Measurements from ENCODE around the gene MEGF8. TPM values are rescaled to one million over a fixed set of nuclear protein-coding genes. Genes with fewer than 3 reads are reported as not detected.

Gene MEGF8, protein sequence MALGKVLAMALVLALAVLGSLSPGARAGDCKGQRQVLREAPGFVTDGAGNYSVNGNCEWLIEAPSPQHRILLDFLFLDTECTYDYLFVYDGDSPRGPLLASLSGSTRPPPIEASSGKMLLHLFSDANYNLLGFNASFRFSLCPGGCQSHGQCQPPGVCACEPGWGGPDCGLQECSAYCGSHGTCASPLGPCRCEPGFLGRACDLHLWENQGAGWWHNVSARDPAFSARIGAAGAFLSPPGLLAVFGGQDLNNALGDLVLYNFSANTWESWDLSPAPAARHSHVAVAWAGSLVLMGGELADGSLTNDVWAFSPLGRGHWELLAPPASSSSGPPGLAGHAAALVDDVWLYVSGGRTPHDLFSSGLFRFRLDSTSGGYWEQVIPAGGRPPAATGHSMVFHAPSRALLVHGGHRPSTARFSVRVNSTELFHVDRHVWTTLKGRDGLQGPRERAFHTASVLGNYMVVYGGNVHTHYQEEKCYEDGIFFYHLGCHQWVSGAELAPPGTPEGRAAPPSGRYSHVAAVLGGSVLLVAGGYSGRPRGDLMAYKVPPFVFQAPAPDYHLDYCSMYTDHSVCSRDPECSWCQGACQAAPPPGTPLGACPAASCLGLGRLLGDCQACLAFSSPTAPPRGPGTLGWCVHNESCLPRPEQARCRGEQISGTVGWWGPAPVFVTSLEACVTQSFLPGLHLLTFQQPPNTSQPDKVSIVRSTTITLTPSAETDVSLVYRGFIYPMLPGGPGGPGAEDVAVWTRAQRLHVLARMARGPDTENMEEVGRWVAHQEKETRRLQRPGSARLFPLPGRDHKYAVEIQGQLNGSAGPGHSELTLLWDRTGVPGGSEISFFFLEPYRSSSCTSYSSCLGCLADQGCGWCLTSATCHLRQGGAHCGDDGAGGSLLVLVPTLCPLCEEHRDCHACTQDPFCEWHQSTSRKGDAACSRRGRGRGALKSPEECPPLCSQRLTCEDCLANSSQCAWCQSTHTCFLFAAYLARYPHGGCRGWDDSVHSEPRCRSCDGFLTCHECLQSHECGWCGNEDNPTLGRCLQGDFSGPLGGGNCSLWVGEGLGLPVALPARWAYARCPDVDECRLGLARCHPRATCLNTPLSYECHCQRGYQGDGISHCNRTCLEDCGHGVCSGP (N-terminal part only)
- total RNA-seq, result 10 to 100 TPM in 3 of 4 donors, 1 to 10 TPM in 1; 6.4 to 11.1 (median 10.3) TPM

DNA sequence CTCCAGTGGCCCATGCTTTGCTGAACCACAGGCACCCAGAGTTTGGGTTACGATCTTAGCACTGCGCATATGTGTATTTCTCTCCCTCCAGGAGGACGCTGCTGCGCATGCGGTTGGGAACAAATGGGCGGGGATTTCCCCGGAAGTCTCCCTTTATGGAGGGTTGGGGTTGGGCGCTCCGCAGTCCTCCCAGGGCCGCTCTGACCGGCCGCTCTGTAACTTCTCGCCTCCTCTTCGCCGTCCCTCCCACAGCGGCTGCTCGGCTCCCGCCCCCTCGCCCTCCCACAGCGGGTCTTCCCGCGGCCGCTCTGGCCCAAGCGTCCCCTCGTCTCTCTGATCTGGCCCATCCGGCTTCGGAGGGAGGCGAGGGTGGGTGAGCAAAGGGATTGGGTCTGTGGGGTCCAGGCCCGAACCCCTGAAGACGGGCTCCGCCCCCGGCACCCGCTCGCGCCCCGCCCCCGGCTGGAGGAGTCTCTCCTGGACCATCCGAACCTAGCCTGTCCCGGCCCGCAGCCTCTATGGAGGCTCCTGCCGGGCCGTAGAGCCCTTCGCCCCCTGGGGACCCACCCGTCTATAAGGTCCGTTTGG is at the start of gene MEGF8:
Gene MEGF8 (plus strand): TSS at position 328 of the 588 bp plus-strand sequence. CDS start 609 bp downstream, outside the sequence.
- peak; percentile 85 for DNase-seq
- H3K4me3 ChIP-seq, result peak within 1 kb of the TSS; percentile 61 to 89 (median 80)
- H3K27me3 ChIP-seq, result peaks cover 9 to 32% (median 11%) of the 10 kb centered on the region in 4 donors
- WGBS, 2 donors, result 0 to 2% methylated on average over 6 to 7 of the region's 45 CpGs
- no peaks in the 10 kb centered on the region for H3K9me3 ChIP-seq
- no peaks in the 10 kb centered on the region for H3K36me3 ChIP-seq
- peak within 1 kb of the TSS; percentile 83 to 92 (median 88) for H3K27ac ChIP-seq
- TF ChIP-seq POLR2A (IDR thresholded peaks at IDR 0.05), result peak in 3 of 4 donors; percentile 41 to 53 (median 44)
- TF ChIP-seq, protein P1, sequence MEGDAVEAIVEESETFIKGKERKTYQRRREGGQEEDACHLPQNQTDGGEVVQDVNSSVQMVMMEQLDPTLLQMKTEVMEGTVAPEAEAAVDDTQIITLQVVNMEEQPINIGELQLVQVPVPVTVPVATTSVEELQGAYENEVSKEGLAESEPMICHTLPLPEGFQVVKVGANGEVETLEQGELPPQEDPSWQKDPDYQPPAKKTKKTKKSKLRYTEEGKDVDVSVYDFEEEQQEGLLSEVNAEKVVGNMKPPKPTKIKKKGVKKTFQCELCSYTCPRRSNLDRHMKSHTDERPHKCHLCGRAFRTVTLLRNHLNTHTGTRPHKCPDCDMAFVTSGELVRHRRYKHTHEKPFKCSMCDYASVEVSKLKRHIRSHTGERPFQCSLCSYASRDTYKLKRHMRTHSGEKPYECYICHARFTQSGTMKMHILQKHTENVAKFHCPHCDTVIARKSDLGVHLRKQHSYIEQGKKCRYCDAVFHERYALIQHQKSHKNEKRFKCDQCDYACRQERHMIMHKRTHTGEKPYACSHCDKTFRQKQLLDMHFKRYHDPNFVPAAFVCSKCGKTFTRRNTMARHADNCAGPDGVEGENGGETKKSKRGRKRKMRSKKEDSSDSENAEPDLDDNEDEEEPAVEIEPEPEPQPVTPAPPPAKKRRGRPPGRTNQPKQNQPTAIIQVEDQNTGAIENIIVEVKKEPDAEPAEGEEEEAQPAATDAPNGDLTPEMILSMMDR (IDR thresholded peaks at IDR 0.05), result peak; percentile 78 to 93 (median 90)
- intact Hi-C loops (cut with DNase I), result loop anchor here (10.0 kb wide), 1 partner anchor 191 kb away; the partner anchor contains the start of gene POU2F2
- H3K4me1 ChIP-seq, result peaks cover 26 to 47% (median 31%) of the 10 kb centered on the region in 3 donors

- no peak for TF ChIP-seq POLR2A (IDR thresholded peaks at IDR 0.05)
- TF ChIP-seq, protein P1 (IDR thresholded peaks at IDR 0.05), result no peak
- peak overlapping the region; percentile 84 to 99 (median 96) for H3K27ac ChIP-seq
- peaks cover 23 to 53% (median 30%) of the 10 kb centered on the region in 3 donors for H3K36me3 ChIP-seq
- WGBS, 2 donors, result 24 to 71% methylated on average over 1 to 3 of the region's 3 CpGs
- H3K4me3 ChIP-seq, result no peak overlapping the region
- H3K27me3 ChIP-seq, result no peaks in the 10 kb centered on the region
- H3K9me3 ChIP-seq, result no peaks in the 10 kb centered on the region
- intact Hi-C loops (cut with DNase I), result no loop called here
- H3K4me1 ChIP-seq, result peaks cover 45 to 91% (median 64%) of the 10 kb centered on the region in 3 donors
- DNase-seq, result no peak
Measured at GRCh38 chr19:42276284-42276683, 49.2 kb upstream of the MEGF8 start.

- Histone ChIP-seq H3K27ac (peak overlapping the region; percentile 84 to 99 (median 96)), H3K27me3 (no peaks in the 10 kb centered on the region), H3K36me3 (peaks cover 23 to 50% (median 30%) of the 10 kb centered on the region in 3 donors), H3K4me1 (peaks cover 49 to 91% (median 64%) of the 10 kb centered on the region in 3 donors), H3K9me3 (no peaks in the 10 kb centered on the region), H3K4me3 (no peak overlapping the region)
- WGBS, 2 donors, result 18 to 35% methylated on average over 2 to 3 of the region's 4 CpGs
- no peak for DNase-seq
- TF ChIP-seq POLR2A (IDR thresholded peaks at IDR 0.05), result no peak
- TF ChIP-seq, protein P1 (IDR thresholded peaks at IDR 0.05), result no peak
- intact Hi-C loops (cut with DNase I), result no loop called here
Measured at GRCh38 chr19:42276821-42277220, 48.6 kb upstream of the MEGF8 start.

DNA sequence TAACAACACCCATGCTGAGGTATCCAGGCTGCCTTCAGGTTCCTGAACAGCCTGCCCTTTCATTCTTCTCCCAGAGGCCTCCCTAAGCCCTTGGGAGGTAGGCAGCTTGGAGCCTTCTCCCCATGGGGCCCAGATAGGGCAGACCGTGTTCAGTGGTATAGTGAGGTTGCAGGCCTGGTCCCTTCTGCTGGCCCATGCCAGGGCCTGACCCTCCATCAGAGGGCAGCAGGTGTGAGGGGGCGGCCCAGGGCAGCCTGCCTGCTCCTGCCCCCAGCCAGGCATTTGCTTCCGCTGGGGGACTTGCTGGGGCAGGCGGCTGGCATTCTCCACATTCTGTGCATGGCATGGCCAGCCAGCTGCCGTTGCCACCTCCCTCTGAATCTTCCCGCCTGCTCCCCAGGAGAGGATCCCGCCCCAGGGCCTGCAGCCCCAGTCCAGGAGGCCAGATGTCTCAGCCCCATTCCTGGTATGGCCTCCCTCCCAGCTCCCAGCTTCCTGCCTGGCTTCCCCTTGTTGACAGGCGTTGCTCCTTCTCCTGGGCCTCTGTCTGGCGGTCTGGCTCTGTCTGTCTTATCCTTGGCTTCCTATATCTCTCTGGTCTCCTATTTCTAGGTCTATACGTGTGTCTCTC is 47.5 kb upstream of the MEGF8 start:
- peak overlapping the region in 2 of 4 donors; percentile 2 to 4 for H3K4me3 ChIP-seq
- WGBS, 2 donors, result 28% methylated on average over 5 to 6 of the region's 10 CpGs
- TF ChIP-seq, protein P1 (IDR thresholded peaks at IDR 0.05), result no peak
- no peak for TF ChIP-seq POLR2A (IDR thresholded peaks at IDR 0.05)
- peak overlapping the region; percentile 84 to 99 (median 96) for H3K27ac ChIP-seq
- H3K36me3 ChIP-seq, result peaks cover 12 to 39% (median 18%) of the 10 kb centered on the region in 3 donors
- H3K4me1 ChIP-seq, result peaks cover 61 to 94% (median 74%) of the 10 kb centered on the region in 3 donors
- no peaks in the 10 kb centered on the region for H3K9me3 ChIP-seq
- H3K27me3 ChIP-seq, result no peaks in the 10 kb centered on the region
- intact Hi-C loops (cut with DNase I), result no loop called here
- no peak for DNase-seq

Data from esophagus squamous epithelium (tissue), 5 donors.